GM21390 (cell line): ENCODE data around the gene CCDC186.

Source experiments
- ATAC-seq: cut with Tn5 transposase; IDR thresholded peaks from one replicate; pipeline ENCODE4 v1.9.1; 2021; ENCODE audit not compliant: unreplicated experiment

The CCDC186 gene

DNA sequence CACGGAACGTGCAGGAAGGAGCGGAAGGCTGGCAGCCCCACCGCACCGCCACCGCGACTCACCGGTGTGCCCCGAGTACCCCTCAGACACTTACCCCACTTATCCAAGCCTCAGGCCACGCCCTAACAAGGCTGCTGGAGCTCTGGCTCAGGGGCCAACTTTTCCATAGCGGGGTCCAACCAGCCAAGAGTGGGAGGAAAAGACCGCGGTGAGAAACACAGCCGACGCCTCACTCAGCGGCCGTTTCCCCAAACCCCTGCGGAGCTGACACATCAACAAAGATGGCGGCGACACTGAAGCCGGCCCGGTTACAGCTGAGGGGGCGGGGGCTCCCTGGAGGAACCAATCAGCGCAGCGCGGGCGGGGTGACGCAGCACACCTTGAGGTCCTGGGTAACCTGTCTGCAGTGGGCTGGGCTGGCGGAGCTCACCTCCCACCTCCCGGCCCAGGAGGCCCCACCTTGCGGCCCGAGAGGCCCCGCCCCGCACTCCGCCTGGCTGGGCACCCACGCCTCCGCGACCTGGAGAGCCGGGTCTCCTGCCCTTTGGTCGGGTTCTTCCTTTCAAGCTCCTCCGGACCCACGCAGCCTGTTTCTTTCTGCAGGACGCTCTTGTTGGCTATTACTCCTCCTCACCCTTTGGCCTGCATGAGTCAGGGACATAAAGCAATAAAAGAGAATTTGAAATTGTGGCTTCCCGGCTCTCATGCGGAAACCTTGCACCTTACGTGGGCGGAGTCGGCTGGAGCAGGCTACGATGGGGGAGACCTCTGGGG is at the start of gene CCDC186:
Gene CCDC186, minus strand, starts transcription at position 283 of the 774 bp plus-strand sequence. CDS start 10,935 bp downstream, outside the sequence.
- ATAC-seq, result peak; percentile 99

- ATAC-seq, result no peak
These were observed 49.1 kb upstream of the CCDC186 start for GRCh38 chr10:114223066-114223465.

DNA sequence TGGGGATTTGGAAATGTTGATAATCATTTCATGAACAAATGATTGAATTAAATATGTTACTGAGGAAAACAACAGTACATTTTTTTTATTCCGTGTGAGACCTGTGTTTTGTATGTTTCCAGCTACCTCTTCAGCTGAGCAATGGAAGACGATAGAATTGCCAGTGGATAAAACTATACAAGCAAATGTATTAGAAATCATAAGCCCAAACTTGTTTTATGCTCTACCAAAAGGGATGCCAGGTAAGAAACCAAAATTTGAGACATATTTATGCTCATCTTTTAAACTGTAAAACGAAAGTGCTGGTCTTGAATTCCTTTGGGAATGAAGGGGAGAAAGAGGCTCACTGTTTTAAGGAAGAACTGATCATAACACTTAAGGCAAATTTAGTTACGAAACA is 47.2 kb upstream of the CCDC186 start:
- ATAC-seq, result no peak

GRCh38 chr10:114220281-114220680 is 46.3 kb upstream of the CCDC186 start:
- no peak for ATAC-seq

GRCh38 chr10:114215033-114215432 is 41.0 kb upstream of the CCDC186 start:
- ATAC-seq, result no peak

DNA sequence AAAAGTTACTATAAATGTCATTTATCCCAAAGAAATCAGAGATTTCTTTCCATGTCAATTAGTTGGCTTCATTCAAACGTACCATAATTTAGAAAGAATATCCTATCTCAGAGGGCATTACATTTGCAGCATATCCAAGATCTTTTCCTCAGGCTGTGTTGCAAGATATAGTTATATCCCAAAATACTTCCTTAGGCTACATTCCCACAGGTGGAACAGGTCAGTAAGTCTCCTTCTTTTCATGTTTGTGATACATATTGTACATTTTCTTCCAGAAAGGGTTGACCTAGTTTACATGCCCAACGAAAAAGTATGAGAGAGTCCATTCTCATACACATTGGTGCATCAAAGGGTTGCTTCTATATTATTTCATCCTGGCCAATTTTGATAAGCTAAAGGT is 38.1 kb upstream of the CCDC186 start:
- no peak for ATAC-seq

DNA sequence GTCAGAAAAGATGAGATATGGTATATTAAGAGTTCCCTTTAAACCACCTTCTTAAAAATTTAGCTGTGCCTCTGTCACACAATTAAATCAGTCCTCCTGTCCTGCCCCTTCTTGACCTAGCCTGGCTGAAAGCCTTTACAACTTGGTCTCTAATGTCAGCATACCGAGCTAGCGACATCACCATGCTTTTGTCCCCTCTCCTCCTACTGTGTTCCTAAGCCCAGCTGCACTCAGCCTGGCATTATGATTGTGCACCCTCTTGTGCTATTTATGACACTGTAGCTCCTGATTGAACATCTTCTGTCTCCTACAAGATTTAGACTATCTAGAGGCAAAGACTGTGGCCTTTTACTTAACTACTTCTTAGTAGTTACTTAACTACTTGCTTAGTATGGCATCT is 34.3 kb upstream of the CCDC186 start:
- no peak for ATAC-seq

DNA sequence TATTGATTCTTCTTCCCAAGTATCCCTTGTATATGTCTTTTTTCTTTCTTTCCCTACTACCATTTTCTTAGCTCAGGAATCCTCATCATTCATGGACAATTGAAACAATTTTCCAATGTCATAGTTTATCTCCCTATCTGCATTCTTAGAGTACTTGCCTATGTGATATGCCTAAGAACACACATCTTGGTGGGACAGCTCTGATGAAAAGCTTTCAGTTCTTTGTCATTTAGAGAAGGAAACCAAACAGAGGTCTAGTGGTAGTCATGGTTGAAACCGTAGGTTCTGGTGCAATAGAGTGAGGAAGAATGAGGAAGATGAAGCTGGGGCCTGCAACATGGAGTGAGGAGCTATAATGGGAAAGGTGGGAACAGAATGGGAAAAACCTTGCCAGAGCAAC is 33.3 kb upstream of the CCDC186 start:
- no peak for ATAC-seq

DNA sequence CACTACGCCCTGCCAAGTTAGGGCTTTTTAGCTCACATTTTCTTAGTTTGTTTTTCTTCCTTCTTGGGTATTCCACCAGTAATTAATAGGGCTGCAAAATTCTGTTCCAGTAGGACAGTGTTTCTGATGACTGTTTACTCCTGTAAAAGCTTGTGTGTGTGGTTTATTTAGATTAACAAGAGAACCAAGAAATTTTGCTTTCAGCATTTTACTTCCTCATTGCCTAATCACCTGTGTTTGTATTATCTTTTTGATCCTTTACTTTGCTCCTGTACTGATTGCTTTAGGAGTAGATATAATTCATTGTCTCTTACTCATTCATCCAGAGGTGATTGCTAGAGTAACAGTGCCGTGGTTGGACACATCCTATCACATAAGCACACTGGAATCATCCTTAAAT is 32.9 kb upstream of the CCDC186 start:
- ATAC-seq, result no peak

DNA sequence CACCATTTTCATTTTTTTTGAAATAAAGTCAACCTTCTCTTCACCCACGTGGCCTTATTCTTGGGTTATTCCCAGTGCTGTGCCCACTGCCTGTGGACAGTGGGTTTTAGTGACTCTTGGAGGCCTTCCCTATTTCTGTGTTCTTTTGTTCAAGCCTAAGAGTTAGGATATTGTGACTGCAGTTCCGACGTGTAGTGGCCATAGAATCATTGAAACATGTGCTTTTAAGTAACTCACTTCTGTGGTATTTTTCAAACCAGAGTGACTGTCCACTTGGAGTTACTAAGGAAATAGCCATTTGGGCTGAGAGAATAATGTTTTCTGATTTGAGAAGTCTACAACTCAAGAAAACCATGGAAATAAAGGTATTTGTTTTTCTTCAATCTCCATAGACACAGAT is 28.8 kb upstream of the CCDC186 start:
- no peak for ATAC-seq

GRCh38 chr10:114199239-114199638 is 25.2 kb upstream of the CCDC186 start:
- no peak for ATAC-seq

DNA sequence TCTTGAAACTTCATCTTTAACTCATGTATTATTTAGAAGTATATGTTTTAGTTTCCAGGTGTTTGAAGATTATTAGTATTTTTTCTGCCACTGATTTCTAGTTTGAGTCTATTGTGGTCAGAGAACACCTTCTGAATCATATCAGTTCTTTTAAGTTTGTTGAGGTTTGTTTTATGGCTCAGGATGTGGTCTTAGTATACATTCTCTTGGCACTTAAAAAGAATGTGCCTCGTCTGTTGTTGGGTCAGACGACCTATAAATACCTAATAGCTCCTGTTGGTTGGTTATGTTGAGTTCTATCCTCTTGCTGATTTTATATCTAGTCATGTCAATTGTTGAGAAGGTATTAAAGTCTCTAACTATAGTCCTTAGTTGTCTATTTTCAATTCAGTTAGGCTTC is 21.1 kb upstream of the CCDC186 start:
- ATAC-seq, result peak; percentile 98

DNA sequence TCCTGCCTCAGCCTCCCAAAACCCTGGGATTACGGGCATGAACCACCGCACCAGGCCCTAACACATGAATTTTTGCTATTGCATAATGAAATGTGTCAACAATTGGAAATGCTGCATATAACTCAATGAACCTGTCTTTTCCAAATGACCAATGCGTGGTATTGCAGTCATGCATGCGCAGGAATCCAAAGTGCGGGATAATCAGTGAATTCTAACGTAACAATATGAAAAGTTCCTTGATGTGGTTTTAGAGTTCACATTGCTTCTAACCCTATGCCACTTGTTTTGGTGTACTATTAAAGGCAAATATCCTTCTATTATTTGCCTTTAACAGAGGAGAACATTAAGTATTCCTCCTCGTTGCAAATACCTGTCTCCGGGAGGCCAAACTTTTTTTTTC is 15.7 kb upstream of the CCDC186 start:
- ATAC-seq, result no peak

DNA sequence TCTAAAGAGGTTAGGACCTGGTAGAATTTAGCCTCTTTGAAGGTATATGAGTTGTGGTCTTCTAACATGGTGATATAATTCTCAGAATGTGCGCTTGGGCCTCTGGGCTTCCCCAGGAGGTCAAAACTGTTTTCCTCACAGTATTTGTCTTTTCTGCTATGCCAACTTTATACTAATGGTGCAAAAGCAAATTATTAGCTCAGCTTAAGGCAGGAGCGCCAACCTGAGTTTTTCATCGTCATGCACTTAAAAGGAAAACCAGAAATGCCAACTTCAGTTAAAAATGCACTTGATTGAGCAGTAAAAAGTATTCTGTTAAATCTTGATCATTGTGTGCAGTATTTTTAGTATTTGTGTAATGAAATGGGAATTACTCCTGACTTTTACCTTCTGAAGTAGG is 14.9 kb upstream of the CCDC186 start:
- no peak for ATAC-seq

- no peak for ATAC-seq
These were observed 14.0 kb upstream of the CCDC186 start for GRCh38 chr10:114188001-114188400.

- ATAC-seq, result no peak
These were observed 10.3 kb upstream of the CCDC186 start for GRCh38 chr10:114184276-114184675.

DNA sequence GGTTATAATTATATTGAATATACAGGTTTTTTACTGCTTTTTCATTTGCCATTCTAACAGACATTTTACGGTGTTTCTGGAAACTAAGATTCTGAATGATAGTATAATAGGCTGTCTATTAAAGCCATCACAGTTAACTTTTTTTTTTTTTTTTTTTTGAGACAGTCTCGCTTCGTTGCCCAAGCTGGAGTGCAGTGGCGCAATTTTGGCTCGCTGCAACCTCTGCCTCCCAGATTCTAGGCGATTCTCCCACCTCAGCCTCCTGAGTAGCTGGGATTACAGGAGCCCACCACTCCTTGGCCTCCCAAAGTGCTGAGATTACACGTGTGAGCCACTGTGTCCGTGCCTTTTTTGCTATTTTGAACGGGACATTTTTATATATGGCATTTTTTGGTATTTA is 9.6 kb upstream of the CCDC186 start:
- no peak for ATAC-seq

DNA sequence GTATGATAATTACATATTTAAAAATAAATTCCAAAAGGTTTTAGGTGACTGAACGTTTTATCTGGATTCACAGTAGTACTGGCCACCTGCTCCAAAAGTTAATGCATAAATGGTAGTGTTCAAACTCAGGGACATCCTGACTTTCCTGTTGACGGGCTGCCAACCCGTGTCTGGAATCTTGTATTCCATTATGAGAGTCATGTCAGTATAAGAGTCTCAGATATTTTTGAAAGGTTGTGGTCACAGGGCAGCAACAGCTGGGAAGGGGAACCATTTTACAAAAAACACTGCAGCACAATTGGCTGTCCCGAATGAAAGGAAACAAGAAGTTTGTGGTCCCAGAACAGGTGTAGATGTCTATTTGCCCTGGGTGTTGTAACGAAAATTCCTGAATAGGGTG is 8.0 kb upstream of the CCDC186 start:
- ATAC-seq, result no peak

DNA sequence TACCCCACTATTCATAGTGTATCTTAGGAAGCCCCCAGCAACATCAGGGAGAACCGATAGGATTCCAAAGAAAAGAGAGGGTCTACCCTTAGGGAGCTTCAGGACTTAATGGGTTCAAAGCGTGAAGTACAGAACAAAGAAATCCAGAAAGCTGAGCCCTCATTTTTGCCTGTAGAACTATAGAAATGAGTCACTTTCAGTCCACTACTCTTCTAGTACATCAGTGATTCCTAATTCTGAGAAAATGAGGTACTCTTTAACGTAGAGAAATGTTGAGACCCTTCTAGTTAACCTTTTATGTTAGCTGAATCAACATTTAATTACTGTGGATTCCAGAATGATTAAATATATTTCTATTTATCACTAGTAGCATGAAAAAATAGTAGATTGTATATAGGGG is 6.9 kb upstream of the CCDC186 start:
- no peak for ATAC-seq

- ATAC-seq, result no peak
These were observed 5.7 kb upstream of the CCDC186 start for GRCh38 chr10:114179747-114180146.

DNA sequence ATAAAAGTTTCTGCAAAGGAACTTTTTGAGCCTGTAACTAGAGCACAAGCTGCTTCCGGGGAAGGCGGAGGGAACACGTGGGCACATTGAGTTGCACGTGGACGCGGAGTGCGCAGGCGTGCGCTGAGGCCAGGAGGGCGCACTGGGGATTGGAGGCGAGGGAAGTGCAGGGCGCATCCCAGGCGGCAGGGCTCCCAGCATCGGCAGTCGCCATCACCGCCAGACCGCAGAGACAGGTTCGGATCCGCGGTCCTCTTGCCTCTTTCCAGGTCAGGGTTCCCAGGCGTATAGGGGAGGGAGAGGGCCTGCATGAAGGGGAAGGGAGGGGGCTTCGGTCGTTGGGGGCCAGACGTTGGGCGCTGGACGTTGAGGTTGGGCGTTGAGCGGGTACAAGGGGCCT is 5.1 kb upstream of the CCDC186 start, which contains the start of gene TDRD1:
Gene TDRD1, plus strand, starts transcription at position 206 of the 400 bp plus-strand sequence. CDS start 8,479 bp downstream, outside the sequence.
- no peak for ATAC-seq

- no peak for ATAC-seq
These were observed 2.5 kb upstream of the CCDC186 start for GRCh38 chr10:114176511-114176910.

- ATAC-seq, result no peak
These were observed 1.7 kb upstream of the CCDC186 start for GRCh38 chr10:114175667-114176066.
